Measurements from ENCODE around the gene PYCR2. TPM values are rescaled to one million over a fixed set of nuclear protein-coding genes. Genes with fewer than 3 reads are reported as not detected.
A peak's percentile ranks its signal among the peaks of the same experiment; 100 is the strongest.

Gene PYCR2
- total RNA-seq, 1 experiment from 2014 or later, result 61.6 TPM

GRCh38 chr1:225921734-225922709 is 2.0 kb downstream of the PYCR2 start:
- Histone ChIP-seq H3K36me3 (peaks cover 58% of the 10 kb centered on the region), H3K27ac (no peak overlapping the region), H3K9me3 (replicated peaks) (no peaks in the 10 kb centered on the region), H3K27me3 (replicated peaks) (no peaks in the 10 kb centered on the region), H3K4me1 (replicated peaks) (peaks cover 21% of the 10 kb centered on the region), H3K4me3 (no peak overlapping the region)
- DNase-seq (ENCODE audit: low read depth in 1 of 2, low spot score in 2 of 2), result no peak

GRCh38 chr1:225919906-225920305 is 4.1 kb downstream of the PYCR2 start:
- H3K27me3 ChIP-seq (replicated peaks), result no peaks in the 10 kb centered on the region
- H3K4me1 ChIP-seq (replicated peaks), result peaks cover 20% of the 10 kb centered on the region
- H3K4me3 ChIP-seq, result no peak overlapping the region
- no peaks in the 10 kb centered on the region for H3K9me3 ChIP-seq (replicated peaks)
- peaks cover 63% of the 10 kb centered on the region for H3K36me3 ChIP-seq
- DNase-seq (ENCODE audit: low read depth in 1 of 2, low spot score in 2 of 2), result no peak
- no peak overlapping the region for H3K27ac ChIP-seq

GRCh38 chr1:225918280-225918679 is 5.8 kb downstream of the PYCR2 start:
- Histone ChIP-seq H3K27me3 (replicated peaks) (no peaks in the 10 kb centered on the region), H3K4me1 (replicated peaks) (peaks cover 13% of the 10 kb centered on the region), H3K27ac (no peak overlapping the region), H3K9me3 (replicated peaks) (no peaks in the 10 kb centered on the region), H3K4me3 (no peak overlapping the region), H3K36me3 (peaks cover 58% of the 10 kb centered on the region)
- no peak for DNase-seq (ENCODE audit: low read depth in 1 of 2, low spot score in 2 of 2)

GRCh38 chr1:225917536-225917935 is 6.5 kb downstream of the PYCR2 start:
- Histone ChIP-seq H3K27me3 (replicated peaks) (no peaks in the 10 kb centered on the region), H3K36me3 (peaks cover 50% of the 10 kb centered on the region), H3K4me1 (replicated peaks) (peaks cover 5% of the 10 kb centered on the region), H3K9me3 (replicated peaks) (no peaks in the 10 kb centered on the region), H3K4me3 (no peak overlapping the region), H3K27ac (no peak overlapping the region)
- DNase-seq (ENCODE audit: low read depth in 1 of 2, low spot score in 2 of 2), result no peak

GRCh38 chr1:225917101-225917500 is 6.9 kb downstream of the PYCR2 start:
- Histone ChIP-seq H3K27me3 (replicated peaks) (no peaks in the 10 kb centered on the region), H3K36me3 (peaks cover 46% of the 10 kb centered on the region), H3K4me1 (replicated peaks) (0 out of 2 replicates have a peak, but pooled peaks cover 3% of the 10 kb centered on the region), H3K9me3 (replicated peaks) (no peaks in the 10 kb centered on the region), H3K27ac (no peak overlapping the region), H3K4me3 (no peak overlapping the region)
- DNase-seq (ENCODE audit: low read depth in 1 of 2, low spot score in 2 of 2), result no peak

GRCh38 chr1:225915538-225915991 is 8.5 kb downstream of the PYCR2 start:
- DNase-seq (ENCODE audit: low read depth in 1 of 2, low spot score in 2 of 2), result no peak
- Histone ChIP-seq H3K27me3 (replicated peaks) (no peaks in the 10 kb centered on the region), H3K4me3 (no peak overlapping the region), H3K9me3 (replicated peaks) (no peaks in the 10 kb centered on the region), H3K4me1 (replicated peaks) (peaks cover 6% of the 10 kb centered on the region; the same call in 1 of the 2 replicates), H3K36me3 (peaks cover 33% of the 10 kb centered on the region), H3K27ac (no peak overlapping the region)

GRCh38 chr1:225914947-225915346 is 9.1 kb downstream of the PYCR2 start:
- Histone ChIP-seq H3K4me1 (replicated peaks) (peaks cover 5% of the 10 kb centered on the region; the same call in 1 of the 2 replicates), H3K4me3 (no peak overlapping the region), H3K27ac (no peak overlapping the region), H3K9me3 (replicated peaks) (no peaks in the 10 kb centered on the region), H3K36me3 (peaks cover 29% of the 10 kb centered on the region), H3K27me3 (replicated peaks) (no peaks in the 10 kb centered on the region)
- DNase-seq (ENCODE audit: low read depth in 1 of 2, low spot score in 2 of 2), result no peak

GRCh38 chr1:225914391-225914790 is 9.7 kb downstream of the PYCR2 start:
- peaks cover 4% of the 10 kb centered on the region; the same call in 1 of the 2 replicates for H3K4me1 ChIP-seq (replicated peaks)
- no peaks in the 10 kb centered on the region for H3K9me3 ChIP-seq (replicated peaks)
- H3K27ac ChIP-seq, result no peak overlapping the region
- H3K36me3 ChIP-seq, result peaks cover 23% of the 10 kb centered on the region
- no peak for DNase-seq (ENCODE audit: low read depth in 1 of 2, low spot score in 2 of 2)
- H3K4me3 ChIP-seq, result no peak overlapping the region
- no peaks in the 10 kb centered on the region for H3K27me3 ChIP-seq (replicated peaks)

- DNase-seq (ENCODE audit: low read depth in 1 of 2, low spot score in 2 of 2), result peak; percentile 61 to 64
These were observed 12.6 kb downstream of the PYCR2 start for GRCh38 chr1:225911191-225912130.

GRCh38 chr1:225909477-225909876 is 14.6 kb downstream of the PYCR2 start:
- 0 out of 2 replicates have a peak, but pooled peaks cover 2% of the 10 kb centered on the region for H3K36me3 ChIP-seq

More at GRCh38 chr1:225911191-225912130, 12.6 kb downstream of the PYCR2 start:
- H3K27ac ChIP-seq, result no peak overlapping the region
- no peaks in the 10 kb centered on the region for H3K9me3 ChIP-seq (replicated peaks)
- no peak overlapping the region for H3K4me3 ChIP-seq
- peaks cover 4% of the 10 kb centered on the region; the same call in 1 of the 2 replicates for H3K4me1 ChIP-seq (replicated peaks)
- H3K36me3 ChIP-seq, result peaks cover 2% of the 10 kb centered on the region; the same call in 1 of the 2 replicates
- H3K27me3 ChIP-seq (replicated peaks), result no peaks in the 10 kb centered on the region

GRCh38 chr1:225908773-225909172 is 15.3 kb downstream of the PYCR2 start:
- no peak for DNase-seq (ENCODE audit: low read depth in 1 of 2, low spot score in 2 of 2)
- peaks cover 4% of the 10 kb centered on the region; the same call in 1 of the 2 replicates for H3K4me1 ChIP-seq (replicated peaks)
- H3K9me3 ChIP-seq (replicated peaks), result no peaks in the 10 kb centered on the region

More at GRCh38 chr1:225909477-225909876, 14.6 kb downstream of the PYCR2 start:
- no peaks in the 10 kb centered on the region for H3K9me3 ChIP-seq (replicated peaks)
- H3K4me3 ChIP-seq, result no peak overlapping the region
- DNase-seq (ENCODE audit: low read depth in 1 of 2, low spot score in 2 of 2), result no peak
- peaks cover 4% of the 10 kb centered on the region; the same call in 1 of the 2 replicates for H3K4me1 ChIP-seq (replicated peaks)
- no peak overlapping the region for H3K27ac ChIP-seq
- H3K27me3 ChIP-seq (replicated peaks), result no peaks in the 10 kb centered on the region

GRCh38 chr1:225908013-225908640 is 15.9 kb downstream of the PYCR2 start:
- no peak for DNase-seq (ENCODE audit: low read depth in 1 of 2, low spot score in 2 of 2)
- no peaks in the 10 kb centered on the region for H3K9me3 ChIP-seq (replicated peaks)
- no peaks in the 10 kb centered on the region for H3K27me3 ChIP-seq (replicated peaks)
- H3K4me1 ChIP-seq (replicated peaks), result peaks cover 4% of the 10 kb centered on the region; the same call in 1 of the 2 replicates
- no peak overlapping the region for H3K4me3 ChIP-seq
- 0 out of 2 replicates have a peak, but pooled peaks cover 2% of the 10 kb centered on the region for H3K36me3 ChIP-seq
- H3K27ac ChIP-seq, result no peak overlapping the region

More at GRCh38 chr1:225908773-225909172, 15.3 kb downstream of the PYCR2 start:
- Histone ChIP-seq H3K4me3 (no peak overlapping the region), H3K27ac (no peak overlapping the region), H3K36me3 (0 out of 2 replicates have a peak, but pooled peaks cover 2% of the 10 kb centered on the region), H3K27me3 (replicated peaks) (no peaks in the 10 kb centered on the region)

- Histone ChIP-seq H3K27ac (no peak overlapping the region), H3K4me1 (replicated peaks) (peaks cover 4% of the 10 kb centered on the region; the same call in 1 of the 2 replicates), H3K36me3 (0 out of 2 replicates have a peak, but pooled peaks cover 2% of the 10 kb centered on the region)
These were observed 16.7 kb downstream of the PYCR2 start for GRCh38 chr1:225907341-225907740.

More at GRCh38 chr1:225907341-225907740, 16.7 kb downstream of the PYCR2 start:
- no peak for DNase-seq (ENCODE audit: low read depth in 1 of 2, low spot score in 2 of 2)
- Histone ChIP-seq H3K27me3 (replicated peaks) (no peaks in the 10 kb centered on the region), H3K4me3 (no peak overlapping the region), H3K9me3 (replicated peaks) (no peaks in the 10 kb centered on the region)
